GM19463 (cell line): ENCODE measurements around the gene CD200.
A peak's percentile ranks its signal among the peaks of the same experiment; 100 is the strongest.

ENCODE experiments used
- ATAC-seq: cut with Tn5 transposase; IDR thresholded peaks from one replicate; pipeline ENCODE4 v1.9.1; 2021; ENCODE audit warnings: mild to moderate bottlenecking, moderate library complexity; ENCODE audit not compliant: unreplicated experiment

The CD200 gene

GRCh38 chr3:112407214-112407887, 74.4 kb downstream of the CD200 start:
- ATAC-seq: peak; percentile 65

GRCh38 chr3:112407888-112408702, 75.1 kb downstream of the CD200 start:
- peak; percentile 32 for ATAC-seq

GRCh38 chr3:112409041-112409440, 76.1 kb downstream of the CD200 start:
- no peak for ATAC-seq

- no peak for ATAC-seq
Observed at GRCh38 chr3:112411425-112411824, 78.5 kb downstream of the CD200 start.
